Ishikawa (cell line): Measurements from ENCODE around the gene ST7.

Source experiments
- CEBPB ChIP-seq: IDR thresholded peaks from 2 replicates; pipeline ENCODE4 v1.6.1; 2012
- CREB1 ChIP-seq: IDR thresholded peaks from 2 replicates; pipeline ENCODE4 v1.6.1; 2012; ENCODE audit warnings: low read depth
- EGR1 ChIP-seq: IDR thresholded peaks from 2 replicates; pipeline ENCODE4 v1.6.1; 2012
- EP300 ChIP-seq: IDR thresholded peaks from 2 replicates; pipeline ENCODE4 v1.6.1; 2012; ENCODE audit warnings: borderline replicate concordance
- FOXM1 ChIP-seq: IDR thresholded peaks from 2 replicates; pipeline ENCODE4 v1.6.1; 2012; ENCODE audit warnings: low read depth, borderline replicate concordance
- MAX ChIP-seq: IDR thresholded peaks from 2 replicates; pipeline ENCODE4 v1.6.1; 2012
- NFIC ChIP-seq: IDR thresholded peaks from 2 replicates; pipeline ENCODE4 v1.6.1; 2012
- RAD21 ChIP-seq: IDR thresholded peaks from 2 replicates; pipeline ENCODE4 v1.6.1; 2012; ENCODE audit warnings: low read depth
- REST ChIP-seq: IDR thresholded peaks from 2 replicates; pipeline ENCODE4 v1.6.1; 2012; ENCODE audit warnings: low read depth, mild to moderate bottlenecking
- TAF1 ChIP-seq: IDR thresholded peaks from 2 replicates; pipeline ENCODE4 v1.6.1; 2012; ENCODE audit warnings: low read depth, mild to moderate bottlenecking
- TCF12 ChIP-seq: IDR thresholded peaks from 2 replicates; pipeline ENCODE4 v1.6.1; 2012; ENCODE audit warnings: low read depth
- USF1 ChIP-seq: IDR thresholded peaks from 2 replicates; pipeline ENCODE4 v1.6.1; 2012
- YY1 ChIP-seq: IDR thresholded peaks from 2 replicates; pipeline ENCODE4 v1.6.1; 2012; ENCODE audit warnings: low read depth
- ZBTB7A ChIP-seq: IDR thresholded peaks from 2 replicates; pipeline ENCODE4 v1.6.1; 2012; ENCODE audit warnings: low read depth

- TF ChIP-seq YY1 (no peak), MAX (no peak), NFIC (no peak), RAD21 (no peak), EP300 (no peak), CEBPB (no peak), EGR1 (no peak), USF1 (no peak), CREB1 (no peak), REST (no peak), ZBTB7A (no peak), TAF1 (no peak), TCF12 (no peak), FOXM1 (no peak)
These were observed 55.0 kb downstream of the ST7 start for GRCh38 chr7:117008118-117008885.
